GM13977 (cell line): ENCODE measurements around the gene NIPAL3.

Experiments used
- DNase-seq: peaks from one replicate; pipeline ENCODE4 v3.0.0; 2012; ENCODE audit warnings: low spot score
- CTCF ChIP-seq: IDR thresholded peaks from 2 replicates; pipeline ENCODE4 v1.5.1; 2012; ENCODE audit warnings: mild to moderate bottlenecking, control low read depth; ENCODE audit not compliant: insufficient read depth; ENCODE audit errors: extremely low read depth, missing control alignments
- in situ Hi-C: fragments of 300-500 bp; cut with MboI; formaldehyde crosslinking; loops from one replicate; pipeline ENCODE4 v1.12.0; 2022; ENCODE audit warnings: low sequenced_read_pairs, low pct_unique_long_range_greater_than_20kb, mixed read lengths, inconsistent platforms; ENCODE audit not compliant: unreplicated experiment

NIPAL3 gene

GRCh38 chr1:24415334-24415909 lies at the start of gene NIPAL3:
TSS of gene NIPAL3 (plus strand) at chr1:24415802. CDS start at chr1:24419548, 3,746 bp downstream.
- TF ChIP-seq CTCF: peak; percentile 95
- DNase-seq: peak; percentile 92
- in situ Hi-C loops: no loop called here

GRCh38 chr1:24366707-24367106 lies 48.9 kb upstream of the NIPAL3 start:
- in situ Hi-C loops: no loop called here
- no peak for TF ChIP-seq CTCF
- no peak for DNase-seq

- no peak for DNase-seq
- no peak for TF ChIP-seq CTCF
- in situ Hi-C loops: no loop called here
These were observed 46.4 kb upstream of the NIPAL3 start for GRCh38 chr1:24369199-24369598.

GRCh38 chr1:24369801-24370200 lies 45.8 kb upstream of the NIPAL3 start:
- no peak for DNase-seq
- in situ Hi-C loops: no loop called here
- no peak for TF ChIP-seq CTCF

GRCh38 chr1:24373044-24373443 lies 42.6 kb upstream of the NIPAL3 start:
- DNase-seq: peak; percentile 75
- no peak for TF ChIP-seq CTCF
- in situ Hi-C loops: no loop called here

- in situ Hi-C loops: no loop called here
- DNase-seq: no peak
- TF ChIP-seq CTCF: no peak
These were observed 41.9 kb upstream of the NIPAL3 start for GRCh38 chr1:24373710-24374109.
